ENCODE results near the gene GALT. TPM values are rescaled to one million over a fixed set of nuclear protein-coding genes. Genes with fewer than 3 reads are reported as not detected.
A peak's percentile ranks its signal among the peaks of the same experiment; 100 is the strongest.

Gene GALT
- total and polyA plus RNA-seq, 2 of the 13 experiments (the other 11 are each of a cell fraction or from before 2014, with no cell fraction given), result 40.4 to 46.3 TPM

GRCh38 chr9:34675048-34675714, 28.7 kb downstream of the GALT start (continued):
- TF ChIP-seq SAFB2 (CRISPR knock-in tag; IDR thresholded peaks at IDR 0.05; ENCODE audit: borderline replicate concordance, low read depth) (no peak), ZNF264 (CRISPR knock-in tag; IDR thresholded peaks at IDR 0.05) (no peak), MATR3 (CRISPR knock-in tag; IDR thresholded peaks at IDR 0.05) (no peak), NFKBIZ (CRISPR knock-in tag; IDR thresholded peaks at IDR 0.05) (no peak), MTA3 (CRISPR knock-in tag; IDR thresholded peaks at IDR 0.05) (no peak), CBFB (CRISPR knock-in tag; IDR thresholded peaks at IDR 0.05) (no peak), ZFY (CRISPR knock-in tag; IDR thresholded peaks at IDR 0.05) (peak; percentile 60), RERE (CRISPR knock-in tag; IDR thresholded peaks at IDR 0.05; ENCODE audit: low read depth) (no peak), ZNF382 (CRISPR knock-in tag; IDR thresholded peaks at IDR 0.05; ENCODE audit: borderline replicate concordance) (no peak), NRL (CRISPR knock-in tag; IDR thresholded peaks at IDR 0.05; ENCODE audit: borderline replicate concordance) (no peak; the same call in 1 of the 2 replicates), ZNF136 (CRISPR knock-in tag; IDR thresholded peaks at IDR 0.05; ENCODE audit: low read depth) (no peak), ZNF557 (CRISPR knock-in tag; IDR thresholded peaks at IDR 0.05) (no peak), ZNF746 (CRISPR knock-in tag; IDR thresholded peaks at IDR 0.05) (no peak), CBX2 (IDR thresholded peaks at IDR 0.05; ENCODE audit: low read depth, low read length) (no peak), CBX2 (CRISPR knock-in tag; IDR thresholded peaks at IDR 0.05; ENCODE audit: low read depth) (no peak), MTF1 (CRISPR knock-in tag; IDR thresholded peaks at IDR 0.05) (no peak), CHD2 (IDR thresholded peaks at IDR 0.05; ENCODE audit: low read depth, low read length) (no peak)
- TF ChIP-seq, protein P1, sequence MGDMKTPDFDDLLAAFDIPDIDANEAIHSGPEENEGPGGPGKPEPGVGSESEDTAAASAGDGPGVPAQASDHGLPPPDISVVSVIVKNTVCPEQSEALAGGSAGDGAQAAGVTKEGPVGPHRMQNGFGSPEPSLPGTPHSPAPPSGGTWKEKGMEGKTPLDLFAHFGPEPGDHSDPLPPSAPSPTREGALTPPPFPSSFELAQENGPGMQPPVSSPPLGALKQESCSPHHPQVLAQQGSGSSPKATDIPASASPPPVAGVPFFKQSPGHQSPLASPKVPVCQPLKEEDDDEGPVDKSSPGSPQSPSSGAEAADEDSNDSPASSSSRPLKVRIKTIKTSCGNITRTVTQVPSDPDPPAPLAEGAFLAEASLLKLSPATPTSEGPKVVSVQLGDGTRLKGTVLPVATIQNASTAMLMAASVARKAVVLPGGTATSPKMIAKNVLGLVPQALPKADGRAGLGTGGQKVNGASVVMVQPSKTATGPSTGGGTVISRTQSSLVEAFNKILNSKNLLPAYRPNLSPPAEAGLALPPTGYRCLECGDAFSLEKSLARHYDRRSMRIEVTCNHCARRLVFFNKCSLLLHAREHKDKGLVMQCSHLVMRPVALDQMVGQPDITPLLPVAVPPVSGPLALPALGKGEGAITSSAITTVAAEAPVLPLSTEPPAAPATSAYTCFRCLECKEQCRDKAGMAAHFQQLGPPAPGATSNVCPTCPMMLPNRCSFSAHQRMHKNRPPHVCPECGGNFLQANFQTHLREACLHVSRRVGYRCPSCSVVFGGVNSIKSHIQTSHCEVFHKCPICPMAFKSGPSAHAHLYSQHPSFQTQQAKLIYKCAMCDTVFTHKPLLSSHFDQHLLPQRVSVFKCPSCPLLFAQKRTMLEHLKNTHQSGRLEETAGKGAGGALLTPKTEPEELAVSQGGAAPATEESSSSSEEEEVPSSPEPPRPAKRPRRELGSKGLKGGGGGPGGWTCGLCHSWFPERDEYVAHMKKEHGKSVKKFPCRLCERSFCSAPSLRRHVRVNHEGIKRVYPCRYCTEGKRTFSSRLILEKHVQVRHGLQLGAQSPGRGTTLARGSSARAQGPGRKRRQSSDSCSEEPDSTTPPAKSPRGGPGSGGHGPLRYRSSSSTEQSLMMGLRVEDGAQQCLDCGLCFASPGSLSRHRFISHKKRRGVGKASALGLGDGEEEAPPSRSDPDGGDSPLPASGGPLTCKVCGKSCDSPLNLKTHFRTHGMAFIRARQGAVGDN (CRISPR knock-in tag; IDR thresholded peaks at IDR 0.05), result peak; percentile 29
- TF ChIP-seq, protein P2, sequence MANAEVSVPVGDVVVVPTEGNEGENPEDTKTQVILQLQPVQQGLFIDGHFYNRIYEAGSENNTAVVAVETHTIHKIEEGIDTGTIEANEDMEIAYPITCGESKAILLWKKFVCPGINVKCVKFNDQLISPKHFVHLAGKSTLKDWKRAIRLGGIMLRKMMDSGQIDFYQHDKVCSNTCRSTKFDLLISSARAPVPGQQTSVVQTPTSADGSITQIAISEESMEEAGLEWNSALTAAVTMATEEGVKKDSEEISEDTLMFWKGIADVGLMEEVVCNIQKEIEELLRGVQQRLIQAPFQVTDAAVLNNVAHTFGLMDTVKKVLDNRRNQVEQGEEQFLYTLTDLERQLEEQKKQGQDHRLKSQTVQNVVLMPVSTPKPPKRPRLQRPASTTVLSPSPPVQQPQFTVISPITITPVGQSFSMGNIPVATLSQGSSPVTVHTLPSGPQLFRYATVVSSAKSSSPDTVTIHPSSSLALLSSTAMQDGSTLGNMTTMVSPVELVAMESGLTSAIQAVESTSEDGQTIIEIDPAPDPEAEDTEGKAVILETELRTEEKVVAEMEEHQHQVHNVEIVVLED (CRISPR knock-in tag; IDR thresholded peaks at IDR 0.05; ENCODE audit: borderline replicate concordance), result no peak
- TF ChIP-seq, protein P3, sequence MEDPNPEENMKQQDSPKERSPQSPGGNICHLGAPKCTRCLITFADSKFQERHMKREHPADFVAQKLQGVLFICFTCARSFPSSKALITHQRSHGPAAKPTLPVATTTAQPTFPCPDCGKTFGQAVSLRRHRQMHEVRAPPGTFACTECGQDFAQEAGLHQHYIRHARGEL (CRISPR knock-in tag; IDR thresholded peaks at IDR 0.05), result no peak

Measured in HepG2 (cell line).